Karpas-422 (cell line): ENCODE data around the gene CCT6B. TPM values are rescaled to one million over a fixed set of nuclear protein-coding genes. Genes with fewer than 3 reads are reported as not detected.

ENCODE experiments used
- DNase-seq: peaks from one replicate; pipeline ENCODE4 v3.0.0-alpha.2; 2015
- H2AFZ ChIP-seq: fragments of 200-600 bp; sonication (generic); 2 replicates; pipeline ENCODE4 v1.6.1; 2014; ENCODE audit warnings: antibody characterized with exemption, low read length, mixed read lengths
- H3K27ac ChIP-seq: fragments of 200-600 bp; sonication (generic); 2 replicates; pipeline ENCODE4 v1.5.1; 2014; ENCODE audit warnings: mild to moderate bottlenecking, low read length, moderate library complexity
- H3K27me3 ChIP-seq: fragments of 200-600 bp; sonication (generic); 2 replicates; pipeline ENCODE4 v1.6.1; 2014; ENCODE audit warnings: low read length, mixed read lengths
- H3K36me3 ChIP-seq: fragments of 200-600 bp; sonication (generic); 2 replicates; pipeline ENCODE4 v1.6.1; 2014; ENCODE audit warnings: low read length, mixed read lengths; ENCODE audit not compliant: insufficient read depth
- H3K4me1 ChIP-seq: fragments of 200-600 bp; sonication (generic); 2 replicates; pipeline ENCODE4 v1.6.1; 2014; ENCODE audit warnings: mild to moderate bottlenecking, low read length, mixed read lengths
- H3K4me2 ChIP-seq: fragments of 200-600 bp; sonication (generic); 2 replicates; pipeline ENCODE4 v1.6.1; 2014; ENCODE audit warnings: low read length, low read depth, mild to moderate bottlenecking; ENCODE audit not compliant: poor library complexity, severe bottlenecking
- H3K4me3 ChIP-seq: fragments of 200-600 bp; sonication (generic); 2 replicates; pipeline ENCODE4 v1.5.1; 2014; ENCODE audit warnings: mild to moderate bottlenecking, antibody characterized with exemption, low read length, mixed read lengths
- H3K79me2 ChIP-seq: fragments of 200-600 bp; sonication (generic); 2 replicates; pipeline ENCODE4 v1.6.1; 2014; ENCODE audit warnings: mild to moderate bottlenecking, low read length, mixed read lengths
- H3K9ac ChIP-seq: fragments of 200-600 bp; sonication (generic); 2 replicates; pipeline ENCODE4 v1.6.0; 2014; ENCODE audit warnings: low read length
- H3K9me2 ChIP-seq: fragments of 200-600 bp; sonication (generic), shearing (Covaris generic); replicated peaks from 2 replicates; pipeline ENCODE4 v1.6.0; 2014; ENCODE audit warnings: mild to moderate bottlenecking, low read length, moderate library complexity; ENCODE audit not compliant: insufficient read depth
- H3K9me3 ChIP-seq: fragments of 300-700, 200-600 bp; sonication (generic); 2 replicates; pipeline ENCODE4 v1.6.1; 2014; ENCODE audit warnings: low read length, mixed read lengths
- H4K20me1 ChIP-seq: fragments of 200-600 bp; sonication (generic); 2 replicates; pipeline ENCODE4 v1.6.1; 2014; ENCODE audit warnings: mild to moderate bottlenecking, antibody characterized with exemption, low read length, low read depth; ENCODE audit not compliant: insufficient read depth
- total RNA-seq: library from RNA; depleted of rRNA; stranded (reverse); fragments of >200 nt; shearing (Covaris generic); gene quantifications from 2 replicates; pipeline ENCODE4 v1.2.3, GENCODE V29; 2014; ENCODE audit warnings: low replicate concordance; rRNA removed

CCT6B gene, protein sequence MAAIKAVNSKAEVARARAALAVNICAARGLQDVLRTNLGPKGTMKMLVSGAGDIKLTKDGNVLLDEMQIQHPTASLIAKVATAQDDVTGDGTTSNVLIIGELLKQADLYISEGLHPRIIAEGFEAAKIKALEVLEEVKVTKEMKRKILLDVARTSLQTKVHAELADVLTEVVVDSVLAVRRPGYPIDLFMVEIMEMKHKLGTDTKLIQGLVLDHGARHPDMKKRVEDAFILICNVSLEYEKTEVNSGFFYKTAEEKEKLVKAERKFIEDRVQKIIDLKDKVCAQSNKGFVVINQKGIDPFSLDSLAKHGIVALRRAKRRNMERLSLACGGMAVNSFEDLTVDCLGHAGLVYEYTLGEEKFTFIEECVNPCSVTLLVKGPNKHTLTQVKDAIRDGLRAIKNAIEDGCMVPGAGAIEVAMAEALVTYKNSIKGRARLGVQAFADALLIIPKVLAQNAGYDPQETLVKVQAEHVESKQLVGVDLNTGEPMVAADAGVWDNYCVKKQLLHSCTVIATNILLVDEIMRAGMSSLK
- 5.4 and 7.0 TPM in 2 replicates for total RNA-seq

DNA sequence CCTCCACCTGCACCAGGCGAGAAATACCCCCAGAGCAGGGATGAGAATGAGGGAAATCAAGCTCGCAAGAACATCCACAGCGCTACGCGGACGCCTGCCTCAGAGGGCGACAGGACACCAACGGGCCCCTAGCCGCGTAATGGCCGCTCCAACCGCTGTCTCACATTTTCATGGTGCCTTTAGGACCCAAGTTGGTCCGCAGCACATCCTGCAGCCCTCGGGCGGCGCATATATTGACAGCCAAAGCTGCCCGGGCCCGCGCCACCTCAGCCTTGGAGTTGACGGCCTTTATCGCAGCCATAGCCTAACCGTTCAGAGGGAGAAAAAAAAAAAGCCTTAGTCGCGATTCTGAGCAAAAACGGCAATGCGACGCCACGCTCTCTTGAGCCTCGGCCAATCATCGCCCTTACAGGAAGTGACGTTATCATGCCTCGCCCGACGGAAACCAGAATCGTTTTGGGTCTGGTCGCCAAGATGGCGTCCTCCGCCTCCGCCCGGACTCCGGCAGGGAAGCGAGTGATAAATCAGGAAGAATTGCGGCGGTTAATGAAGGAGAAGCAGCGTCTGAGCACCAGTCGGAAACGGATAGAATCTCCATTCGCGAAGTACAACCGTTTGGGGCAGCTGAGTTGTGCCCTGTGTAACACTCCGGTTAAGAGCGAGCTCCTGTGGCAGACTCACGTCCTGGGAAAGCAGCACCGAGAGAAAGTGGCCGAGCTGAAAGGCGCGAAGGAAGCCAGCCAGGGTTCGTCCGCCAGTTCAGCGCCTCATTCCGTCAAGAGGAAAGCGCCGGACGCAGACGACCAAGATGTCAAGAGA is at the start of gene CCT6B, which contains the start of gene ZNF830:
Gene CCT6B (minus strand): TSS at position 368 of the 819 bp plus-strand sequence. CDS start 67 bp downstream, at position 301.
Gene ZNF830 (plus strand): TSS at position 448 of the 819 bp plus-strand sequence. CDS start 27 bp downstream, at position 475.
- Histone ChIP-seq H3K9me2 (peaks cover 8% of the 10 kb centered on the region; the same call in 1 of the 2 replicates), H3K4me2 (peak within 1 kb of the TSS; percentile 86), H2AFZ (peak within 1 kb of the TSS; percentile 46; the same call in 1 of the 2 replicates), H3K4me3 (peak within 1 kb of the TSS; percentile 80), H3K36me3 (peaks cover 19% of the 10 kb centered on the region; the same call in 1 of the 2 replicates), H3K27me3 (no peaks in the 10 kb centered on the region), H3K27ac (peak within 1 kb of the TSS; percentile 57), H3K9me3 (no peaks in the 10 kb centered on the region), H3K4me1 (peaks cover 22% of the 10 kb centered on the region), H3K9ac (peak within 1 kb of the TSS; percentile 77), H4K20me1 (no peaks in the 10 kb centered on the region), H3K79me2 (peaks cover 26% of the 10 kb centered on the region)
- DNase-seq = peak; percentile 98

- Histone ChIP-seq H3K36me3 (no peaks in the 10 kb centered on the region; the same call in 1 of the 2 replicates), H3K9me3 (no peaks in the 10 kb centered on the region), H3K27me3 (no peaks in the 10 kb centered on the region), H2AFZ (no peak overlapping the region), H3K4me2 (no peak overlapping the region), H3K4me1 (no peaks in the 10 kb centered on the region), H3K9ac (no peak overlapping the region), H3K79me2 (no peaks in the 10 kb centered on the region), H3K9me2 (no peaks in the 10 kb centered on the region), H3K4me3 (no peak overlapping the region), H4K20me1 (no peaks in the 10 kb centered on the region), H3K27ac (no peak overlapping the region)
- DNase-seq = no peak
Observed at GRCh38 chr17:35010093-35010492, 48.8 kb upstream of the CCT6B start.

GRCh38 chr17:35006961-35007360 is 45.7 kb upstream of the CCT6B start:
- H3K9ac ChIP-seq = no peak overlapping the region
- no peak overlapping the region for H3K4me2 ChIP-seq
- H2AFZ ChIP-seq = no peak overlapping the region
- no peak overlapping the region for H3K27ac ChIP-seq
- no peaks in the 10 kb centered on the region for H3K9me3 ChIP-seq
- H4K20me1 ChIP-seq = no peaks in the 10 kb centered on the region
- H3K4me3 ChIP-seq = no peak overlapping the region
- no peaks in the 10 kb centered on the region; the same call in 1 of the 2 replicates for H3K36me3 ChIP-seq
- no peaks in the 10 kb centered on the region for H3K4me1 ChIP-seq
- DNase-seq = no peak
- H3K79me2 ChIP-seq = no peaks in the 10 kb centered on the region
- H3K27me3 ChIP-seq = no peaks in the 10 kb centered on the region
- no peaks in the 10 kb centered on the region for H3K9me2 ChIP-seq

GRCh38 chr17:35006345-35006744 is 45.1 kb upstream of the CCT6B start:
- H2AFZ ChIP-seq = no peak overlapping the region
- no peaks in the 10 kb centered on the region for H3K79me2 ChIP-seq
- H3K4me2 ChIP-seq = no peak overlapping the region
- no peaks in the 10 kb centered on the region for H3K4me1 ChIP-seq
- H3K9ac ChIP-seq = no peak overlapping the region
- no peaks in the 10 kb centered on the region for H4K20me1 ChIP-seq
- DNase-seq = no peak
- no peaks in the 10 kb centered on the region for H3K9me2 ChIP-seq
- no peak overlapping the region for H3K27ac ChIP-seq
- H3K36me3 ChIP-seq = no peaks in the 10 kb centered on the region; the same call in 1 of the 2 replicates
- no peaks in the 10 kb centered on the region for H3K9me3 ChIP-seq
- H3K4me3 ChIP-seq = no peak overlapping the region
- no peaks in the 10 kb centered on the region for H3K27me3 ChIP-seq

DNA sequence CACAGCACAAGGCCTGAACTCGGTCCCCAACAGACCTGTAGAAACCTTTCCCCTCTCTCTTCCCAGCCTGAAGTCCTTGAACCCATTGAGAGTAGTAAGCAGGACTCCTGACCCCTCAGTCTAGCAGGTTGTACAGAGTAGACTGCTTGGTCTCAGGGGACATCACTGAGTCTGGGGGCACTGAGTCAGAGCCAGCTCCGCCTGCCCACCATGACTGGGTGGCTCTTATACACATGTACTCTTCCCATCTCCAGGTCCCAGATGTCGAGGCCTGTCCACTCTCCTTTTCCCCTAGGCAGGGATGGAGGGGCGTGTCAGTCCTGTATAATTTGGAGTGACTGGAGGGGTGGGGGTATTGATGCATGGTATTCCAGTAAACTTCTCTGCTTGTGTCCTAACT is 42.5 kb upstream of the CCT6B start:
- H4K20me1 ChIP-seq = no peaks in the 10 kb centered on the region
- no peak overlapping the region for H3K4me3 ChIP-seq
- no peaks in the 10 kb centered on the region for H3K4me1 ChIP-seq
- H3K79me2 ChIP-seq = no peaks in the 10 kb centered on the region
- no peak overlapping the region for H3K4me2 ChIP-seq
- H2AFZ ChIP-seq = no peak overlapping the region
- DNase-seq = no peak
- H3K27ac ChIP-seq = no peak overlapping the region
- H3K36me3 ChIP-seq = 0 out of 2 replicates have a peak, but pooled peaks cover 2% of the 10 kb centered on the region
- no peaks in the 10 kb centered on the region for H3K9me2 ChIP-seq
- H3K9me3 ChIP-seq = no peaks in the 10 kb centered on the region
- H3K9ac ChIP-seq = no peak overlapping the region
- no peaks in the 10 kb centered on the region for H3K27me3 ChIP-seq

DNA sequence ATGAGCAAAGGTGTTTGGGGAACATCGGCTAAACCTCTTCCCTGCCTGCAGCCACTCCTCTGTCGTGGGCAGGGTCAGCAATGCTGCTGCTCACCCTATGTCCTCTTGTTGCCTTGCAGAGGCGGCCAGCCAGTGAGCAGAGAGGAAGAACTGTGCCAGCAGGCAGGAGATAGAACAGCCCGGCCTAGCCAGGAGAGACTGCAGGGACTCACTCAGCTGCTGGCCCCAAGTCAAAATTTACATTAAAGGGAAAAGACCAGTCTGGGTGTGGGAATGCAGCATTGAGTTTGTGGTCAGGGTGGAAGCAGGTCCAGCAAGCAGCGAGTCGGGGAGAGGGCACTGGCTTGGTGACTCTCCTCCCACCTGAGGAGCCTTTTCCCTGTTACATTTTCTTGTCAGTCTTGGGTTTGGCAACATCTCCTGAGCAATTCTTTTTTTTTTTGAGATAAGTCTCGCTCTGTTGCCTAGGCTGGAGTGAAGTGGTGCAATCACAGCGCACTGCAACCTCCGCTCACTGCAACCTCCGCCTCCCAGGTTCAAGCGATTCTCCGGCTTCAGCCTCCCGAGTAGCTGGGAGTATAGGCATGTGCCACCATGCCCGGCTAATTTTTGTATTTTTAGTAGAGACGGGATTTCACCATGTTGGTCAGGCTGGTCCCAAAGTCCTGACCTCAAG is 41.8 kb upstream of the CCT6B start:
- H3K36me3 ChIP-seq = 0 out of 2 replicates have a peak, but pooled peaks cover 3% of the 10 kb centered on the region

GRCh38 chr17:35001549-35001948 is 40.3 kb upstream of the CCT6B start:
- Histone ChIP-seq H3K4me1 (no peaks in the 10 kb centered on the region), H3K4me2 (no peak overlapping the region), H3K27me3 (no peaks in the 10 kb centered on the region), H3K36me3 (0 out of 2 replicates have a peak, but pooled peaks cover 3% of the 10 kb centered on the region), H3K27ac (no peak overlapping the region), H2AFZ (no peak overlapping the region), H3K79me2 (no peaks in the 10 kb centered on the region), H3K9me2 (no peaks in the 10 kb centered on the region), H3K9me3 (no peaks in the 10 kb centered on the region), H3K9ac (no peak overlapping the region), H3K4me3 (no peak overlapping the region), H4K20me1 (no peaks in the 10 kb centered on the region)
- DNase-seq = no peak

More for the DNA sequence above, 41.8 kb upstream of the CCT6B start:
- no peaks in the 10 kb centered on the region for H3K4me1 ChIP-seq
- no peak overlapping the region for H3K9ac ChIP-seq
- no peak overlapping the region for H3K27ac ChIP-seq
- H3K27me3 ChIP-seq = no peaks in the 10 kb centered on the region
- DNase-seq = no peak
- H3K4me3 ChIP-seq = no peak overlapping the region
- no peaks in the 10 kb centered on the region for H4K20me1 ChIP-seq
- no peaks in the 10 kb centered on the region for H3K9me3 ChIP-seq
- no peaks in the 10 kb centered on the region for H3K9me2 ChIP-seq
- H3K79me2 ChIP-seq = no peaks in the 10 kb centered on the region
- H3K4me2 ChIP-seq = no peak overlapping the region
- H2AFZ ChIP-seq = no peak overlapping the region
